GM21717 (cell line): ENCODE data around the gene SNX9.
A peak's percentile ranks its signal among the peaks of the same experiment; 100 is the strongest.
"Not testable (repeated sequence)": the region's sequence is repeated elsewhere in the genome, so short reads cannot be mapped to it uniquely, and the experiment has no call there.

Experiments
- ATAC-seq: cut with Tn5 transposase; IDR thresholded peaks from one replicate; pipeline ENCODE4 v1.9.1; 2021; ENCODE audit warnings: mild to moderate bottlenecking, moderate library complexity; ENCODE audit not compliant: unreplicated experiment

SNX9 gene

DNA sequence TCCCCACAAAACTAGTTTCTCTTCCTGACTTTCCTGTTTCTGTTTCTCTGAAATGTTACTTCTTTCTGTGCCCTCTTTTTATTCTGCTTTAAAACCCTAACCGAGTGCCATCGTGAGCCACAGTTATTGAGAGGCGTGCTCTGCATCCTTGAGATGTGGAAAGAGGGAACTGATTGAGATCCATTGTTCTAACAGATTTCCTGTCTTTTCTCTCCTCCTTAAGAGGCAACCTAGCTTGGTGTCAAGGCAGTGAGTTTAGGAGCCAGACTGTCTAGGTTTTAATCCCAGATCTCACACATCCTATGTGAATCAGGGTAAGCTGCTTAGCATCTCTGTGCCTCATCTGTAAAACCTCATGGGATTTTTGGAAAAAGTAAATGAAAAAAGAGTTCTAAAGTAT lies 57.5 kb downstream of the SNX9 start:
- no peak for ATAC-seq

DNA sequence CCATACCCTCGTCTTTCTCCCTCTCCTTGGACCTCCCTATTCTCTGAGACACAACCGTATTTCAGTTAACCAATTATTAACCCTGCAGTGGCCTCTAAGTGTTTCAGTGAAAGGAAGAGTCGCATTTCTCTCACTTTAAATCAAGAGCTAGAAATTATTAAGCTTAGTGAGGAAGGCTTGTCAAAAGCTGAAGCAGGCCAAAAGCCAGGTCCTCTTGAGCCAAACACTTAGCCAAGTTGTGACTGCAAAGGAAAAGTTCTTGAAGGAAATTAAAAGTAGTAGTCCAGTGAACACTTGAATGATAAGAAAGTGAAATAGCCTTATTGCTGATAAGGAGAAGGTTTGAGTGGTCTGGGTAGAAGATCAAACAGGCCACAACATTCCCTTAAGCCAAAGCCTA lies 58.3 kb downstream of the SNX9 start:
- ATAC-seq, result no peak

DNA sequence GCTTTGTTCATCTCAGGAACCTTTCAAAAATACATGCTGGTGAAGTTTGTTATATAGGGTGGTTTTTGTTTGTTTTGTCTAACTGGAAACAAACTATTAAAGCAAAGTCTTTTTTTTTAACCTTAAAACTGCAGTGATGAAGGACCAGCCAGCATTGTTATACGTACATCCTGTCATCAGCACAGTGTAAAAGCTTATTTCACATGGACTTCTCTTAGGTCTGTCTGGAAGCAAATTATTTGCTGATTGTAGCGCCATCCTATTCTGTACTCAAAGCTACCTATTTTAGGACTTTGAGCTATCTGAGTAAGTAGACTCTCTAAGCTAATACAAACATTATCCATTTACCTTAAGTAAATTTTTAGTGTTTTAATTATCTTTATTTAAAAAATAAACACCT lies 61.7 kb downstream of the SNX9 start:
- ATAC-seq, result no peak

DNA sequence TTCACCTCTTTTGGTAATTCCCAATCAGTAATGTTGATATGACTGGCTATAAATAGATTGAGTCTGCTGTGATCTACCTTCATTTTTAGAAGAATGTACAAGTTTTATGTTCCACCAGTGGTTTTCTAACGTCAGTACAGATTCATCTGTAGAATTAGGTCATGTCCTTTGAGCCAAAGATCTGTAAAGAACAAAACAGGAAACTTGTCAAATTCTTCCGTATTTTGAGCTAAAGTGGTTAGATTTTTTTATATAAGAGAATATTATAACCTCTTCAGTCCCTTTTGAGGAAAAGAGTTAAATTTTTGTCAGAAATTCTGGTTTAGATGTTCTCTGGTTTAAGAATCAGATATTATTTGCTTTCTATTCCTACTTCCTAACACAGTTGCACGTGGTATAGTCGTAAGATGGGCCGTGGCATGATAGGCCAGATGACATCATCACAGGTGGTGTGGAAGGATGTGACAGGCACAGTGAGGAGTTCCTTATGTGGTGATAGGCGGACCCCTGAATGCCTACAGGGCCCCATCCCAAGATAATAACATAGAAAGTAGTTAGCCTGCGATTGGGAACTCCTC lies 62.3 kb downstream of the SNX9 start:
- no peak for ATAC-seq

DNA sequence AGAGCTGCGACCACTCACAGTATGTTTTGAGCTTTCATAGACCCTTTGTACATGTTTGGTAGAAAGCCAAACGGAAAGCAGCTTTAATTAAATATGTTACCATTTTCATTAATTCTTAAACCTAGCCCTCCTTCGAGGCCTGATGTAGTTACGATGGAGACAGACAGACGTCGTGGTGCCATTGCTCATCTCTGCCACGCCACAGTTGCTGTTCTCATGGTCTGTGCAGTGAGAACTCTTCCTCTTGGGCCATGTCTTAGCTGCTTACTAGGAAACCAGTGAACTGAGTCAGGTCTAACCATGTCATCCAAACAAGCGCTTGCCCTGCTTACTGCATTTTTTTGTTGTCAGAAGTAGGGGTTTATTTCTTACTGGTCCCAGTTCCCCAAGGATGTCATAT lies 62.8 kb downstream of the SNX9 start:
- ATAC-seq, result no peak

DNA sequence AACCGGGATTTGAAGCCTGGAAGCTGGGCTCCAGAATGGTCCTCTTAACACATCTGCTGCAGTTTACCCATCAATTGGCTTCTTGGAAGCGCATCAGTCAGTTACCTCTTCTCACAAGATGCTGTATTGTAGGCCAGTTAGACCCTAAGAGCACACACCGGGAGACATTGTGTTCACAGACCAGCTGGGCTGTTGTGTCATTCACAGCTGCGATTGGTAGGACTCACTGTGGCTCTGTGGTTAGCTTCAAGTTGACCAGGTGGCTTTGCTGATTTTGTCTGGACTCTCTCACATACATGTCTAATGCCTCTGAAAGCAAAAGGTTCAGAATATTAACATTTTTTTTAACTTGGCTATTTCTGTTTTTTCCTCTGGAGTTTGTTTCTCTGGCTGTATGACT lies 64.8 kb downstream of the SNX9 start:
- no peak for ATAC-seq

DNA sequence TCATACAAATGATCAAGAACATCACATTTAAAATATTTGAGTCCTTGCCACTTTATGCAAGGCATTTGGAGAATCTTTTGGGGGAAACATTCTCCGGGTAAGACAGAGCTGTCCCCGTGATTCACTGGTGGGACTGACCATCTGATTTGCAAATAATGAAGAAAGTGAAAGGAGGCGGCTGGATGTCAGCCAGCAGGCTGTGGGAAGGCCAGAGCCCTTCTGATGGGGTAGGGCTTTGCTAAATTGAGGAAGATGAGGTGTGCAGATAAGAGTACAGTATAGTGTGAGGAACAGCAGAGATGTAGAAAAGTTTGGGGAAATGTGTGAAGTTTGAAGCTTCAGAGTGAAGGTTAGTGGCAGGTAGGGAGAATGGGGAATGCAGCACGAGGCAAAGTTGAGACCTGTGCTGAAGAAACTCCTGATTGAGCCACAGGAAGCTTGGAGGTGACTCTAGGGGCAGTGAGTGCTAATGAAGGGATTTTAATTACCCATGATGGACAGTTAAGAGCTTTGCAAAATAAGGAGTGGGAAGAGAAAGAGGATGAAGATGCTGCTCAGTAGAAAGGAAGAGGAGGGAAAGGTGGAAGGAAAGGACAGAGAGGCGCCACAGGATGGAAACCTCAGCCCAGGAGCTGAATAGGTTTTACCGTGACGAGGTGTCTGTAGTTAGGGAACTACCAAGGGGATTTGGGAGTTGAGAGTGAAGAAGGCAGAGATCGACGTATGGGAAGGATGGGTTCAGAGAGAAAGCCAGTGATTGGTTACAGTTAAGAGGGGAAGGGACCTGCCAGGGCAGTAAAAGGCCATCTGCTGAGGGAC lies 68.7 kb downstream of the SNX9 start:
- ATAC-seq, result no peak

DNA sequence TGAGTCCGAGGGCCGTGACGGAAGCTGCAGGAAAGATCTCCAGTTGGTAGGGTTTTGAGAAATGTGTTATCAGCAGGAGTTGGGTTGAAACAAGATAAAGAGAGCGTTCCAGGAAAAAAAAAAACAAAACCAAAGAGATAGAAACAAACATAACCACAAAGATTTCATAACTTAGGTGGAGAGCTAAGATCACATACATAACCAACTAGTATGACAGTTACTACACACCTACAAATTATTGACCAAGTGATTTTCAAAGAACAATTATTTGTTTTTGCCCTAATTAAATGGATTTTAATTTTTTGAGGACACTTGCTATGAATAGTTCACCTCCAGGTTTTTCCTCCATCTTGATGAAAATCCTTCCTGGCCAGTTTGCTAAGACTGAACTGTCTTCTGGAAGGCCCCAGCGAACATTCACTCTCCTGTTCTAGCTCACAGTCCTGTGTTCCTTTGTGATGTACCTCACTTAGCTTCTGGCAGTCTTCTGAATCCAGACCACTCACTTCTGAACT lies 69.4 kb downstream of the SNX9 start:
- no peak for ATAC-seq

DNA sequence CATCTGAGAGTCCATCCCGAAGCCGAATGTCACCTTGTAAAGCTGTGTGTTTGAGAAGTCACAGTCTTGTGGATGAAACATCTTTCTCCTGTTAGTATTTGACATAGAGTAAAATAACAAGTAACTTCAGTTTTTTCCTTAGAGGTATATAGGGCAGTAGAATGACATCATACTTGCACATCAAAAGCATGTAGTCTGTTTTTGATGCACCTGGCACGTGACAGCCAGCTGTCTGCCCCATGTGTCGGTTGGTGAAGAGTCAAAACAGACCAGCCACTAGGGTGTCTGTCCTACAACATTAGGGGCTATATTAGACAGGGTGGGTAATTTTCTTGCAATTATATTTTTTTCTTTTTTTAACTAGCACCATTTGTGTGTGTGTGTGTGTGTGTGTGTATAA lies 70.2 kb downstream of the SNX9 start:
- no peak for ATAC-seq

DNA sequence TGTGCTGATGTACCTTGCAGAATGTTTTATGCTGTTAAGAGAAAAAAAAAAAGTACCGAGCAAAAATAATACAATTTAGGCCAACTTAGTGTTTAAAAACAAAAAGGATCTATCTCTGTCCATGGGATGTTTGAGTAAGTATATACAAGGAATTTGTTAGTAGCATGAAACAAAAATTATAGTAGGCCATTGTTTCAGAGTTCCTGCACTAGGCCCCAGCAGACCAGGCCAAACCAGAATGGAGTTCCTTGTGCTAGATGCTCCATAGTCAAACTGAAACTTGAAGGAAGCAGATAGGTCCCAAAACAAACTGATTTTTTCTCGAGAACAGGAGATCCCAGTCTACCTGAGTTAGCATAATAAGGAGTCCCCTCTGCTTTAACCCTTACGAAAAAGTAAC lies 72.5 kb downstream of the SNX9 start:
- ATAC-seq, result no peak

DNA sequence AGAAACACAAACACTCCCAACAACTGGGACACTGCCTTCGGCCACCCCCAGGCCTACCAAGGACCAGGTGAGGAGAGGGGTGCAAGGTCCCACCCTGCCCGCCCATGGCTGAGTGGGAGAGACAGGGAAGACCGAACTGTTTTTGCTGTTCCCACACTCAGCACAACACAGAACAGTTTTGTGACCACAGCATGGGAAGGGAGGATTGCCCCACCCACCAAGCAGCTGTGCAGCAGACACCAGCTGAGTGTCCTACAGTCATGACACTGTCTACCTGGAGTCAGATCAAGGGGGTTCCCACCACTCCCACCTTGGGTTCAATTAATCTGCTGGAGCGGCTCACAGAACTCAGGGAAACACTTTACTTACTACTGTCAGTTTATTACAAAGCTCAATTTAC lies 73.9 kb downstream of the SNX9 start:
- no peak for ATAC-seq

DNA sequence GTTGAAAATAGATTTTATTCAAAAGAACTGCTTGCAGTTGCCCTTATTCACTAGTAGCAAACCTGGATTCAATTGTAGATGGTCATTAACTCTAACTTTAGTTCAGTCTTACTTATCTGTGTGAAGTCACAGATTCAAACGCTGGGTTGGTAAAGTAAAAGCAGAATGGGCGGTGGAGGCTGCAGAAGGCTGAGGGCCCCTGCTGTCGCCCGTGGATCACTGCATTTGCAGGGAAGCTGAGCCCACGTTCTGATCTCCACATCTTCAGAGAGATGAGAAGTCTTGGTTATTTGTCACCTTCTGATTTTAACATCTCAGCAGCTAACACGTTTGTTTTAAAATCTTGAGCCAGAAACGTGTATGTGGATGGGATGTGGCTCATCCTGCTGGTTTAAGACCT lies 75.1 kb downstream of the SNX9 start:
- no peak for ATAC-seq

DNA sequence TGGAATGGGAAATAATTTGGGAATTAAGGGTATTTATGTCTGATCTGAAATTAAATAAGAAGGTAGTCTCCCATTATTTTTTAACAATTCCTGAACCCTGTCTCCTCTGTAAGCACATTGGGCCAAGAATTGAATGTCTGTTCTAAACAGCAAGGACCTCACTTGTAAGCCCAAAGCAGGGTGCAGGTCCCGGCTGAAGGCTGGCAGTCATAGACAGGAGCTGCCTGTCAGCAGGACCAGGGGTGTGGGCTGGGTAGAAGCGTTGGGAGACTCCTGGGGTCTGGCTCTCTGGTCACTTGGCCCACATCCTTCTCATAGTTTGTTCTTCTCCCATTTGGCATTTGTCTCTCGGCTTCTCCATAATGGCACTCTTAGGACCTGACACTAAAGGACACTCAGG lies 75.6 kb downstream of the SNX9 start:
- ATAC-seq, result no peak

DNA sequence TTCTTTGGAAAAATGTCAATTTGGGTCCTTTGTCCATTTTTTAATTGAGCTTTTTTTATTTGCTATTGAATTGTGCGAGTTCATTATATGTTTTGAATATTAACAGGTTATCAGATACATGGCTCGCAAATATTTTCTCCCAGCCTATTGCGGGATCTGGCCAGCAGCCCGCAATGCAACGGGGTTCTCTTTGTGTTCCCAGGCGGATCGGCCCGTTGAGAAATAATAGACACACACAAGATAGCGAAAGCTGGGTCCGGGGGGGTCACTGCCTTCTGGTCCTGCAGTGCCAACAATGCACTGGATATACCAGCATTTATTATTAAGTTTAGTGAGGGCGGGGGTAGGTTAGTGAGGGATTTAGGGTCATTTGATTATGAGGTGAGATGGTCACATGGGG lies 77.2 kb downstream of the SNX9 start:
- not testable (repeated sequence) for ATAC-seq

DNA sequence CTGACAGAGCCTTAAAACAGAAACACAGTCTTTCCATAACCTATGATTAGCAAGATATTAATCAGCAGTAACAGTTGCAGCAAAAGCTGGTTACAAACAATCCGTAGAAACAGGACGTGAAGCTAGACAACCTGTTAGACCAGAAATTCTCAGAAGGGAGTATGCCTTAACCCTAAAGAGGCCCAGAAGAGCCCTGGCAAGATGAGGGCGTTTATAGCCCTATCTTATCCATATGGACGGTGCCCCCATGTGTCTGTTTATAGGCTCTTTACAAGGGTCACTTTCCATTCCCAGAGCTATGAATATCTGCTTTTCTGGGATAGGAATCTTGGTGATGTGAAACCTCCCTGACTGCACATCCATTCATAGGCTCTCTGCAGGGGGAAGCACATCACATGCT lies 77.7 kb downstream of the SNX9 start:
- not testable (repeated sequence) for ATAC-seq

DNA sequence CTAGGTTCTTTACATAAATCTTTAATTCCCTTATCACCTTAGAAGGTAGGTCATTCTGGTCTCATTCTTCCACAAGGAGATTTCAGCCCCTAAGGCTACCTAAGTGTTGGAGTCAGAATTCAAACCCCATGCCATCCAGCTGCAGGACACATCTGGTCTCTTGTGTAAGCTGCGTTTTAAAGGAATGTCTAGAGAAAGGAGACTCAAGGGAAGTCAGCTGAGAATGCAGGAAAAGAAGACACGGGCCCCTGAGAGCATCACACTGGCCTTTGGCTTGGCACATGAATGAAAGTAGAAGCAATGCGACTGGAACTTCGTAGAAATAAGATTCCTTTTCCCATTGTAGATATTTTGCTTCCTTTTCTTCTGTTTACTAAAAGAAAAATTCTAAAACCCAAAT lies 82.0 kb downstream of the SNX9 start:
- ATAC-seq, result no peak

DNA sequence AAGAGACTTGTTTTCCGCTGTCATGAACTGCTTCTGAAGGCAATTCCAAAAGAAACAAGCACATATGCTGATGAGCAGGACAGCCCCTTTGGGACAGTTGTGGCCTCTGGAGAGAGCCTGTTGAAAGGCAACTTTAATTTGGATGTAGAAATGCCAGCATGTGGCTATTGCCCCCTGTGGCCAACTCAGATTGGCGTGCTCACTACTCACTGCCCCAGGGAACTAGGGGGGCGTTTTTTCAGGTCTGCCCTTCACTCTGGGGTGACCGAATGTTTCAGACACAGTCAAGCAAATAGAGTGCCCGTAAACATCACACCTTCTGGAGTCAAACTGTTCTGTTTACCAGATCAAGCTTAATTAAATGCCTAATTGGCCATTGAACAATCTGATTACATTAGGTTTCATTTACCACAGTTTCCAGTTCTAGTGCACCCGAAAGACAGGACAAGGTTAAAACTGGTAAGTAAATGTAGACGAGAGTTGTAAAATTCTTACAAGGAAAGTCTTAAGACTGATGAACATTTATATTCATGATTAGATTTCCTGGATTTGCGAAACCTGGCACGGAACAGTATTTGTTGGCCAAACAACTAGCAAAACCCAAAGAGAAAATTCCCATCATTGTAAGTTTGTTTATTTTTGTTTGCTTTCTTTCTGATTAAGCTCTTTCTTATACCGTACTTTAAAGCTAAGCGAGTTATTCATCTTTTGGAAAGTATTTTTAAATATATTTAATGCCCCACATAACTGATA lies 82.7 kb downstream of the SNX9 start:
- ATAC-seq, result no peak

DNA sequence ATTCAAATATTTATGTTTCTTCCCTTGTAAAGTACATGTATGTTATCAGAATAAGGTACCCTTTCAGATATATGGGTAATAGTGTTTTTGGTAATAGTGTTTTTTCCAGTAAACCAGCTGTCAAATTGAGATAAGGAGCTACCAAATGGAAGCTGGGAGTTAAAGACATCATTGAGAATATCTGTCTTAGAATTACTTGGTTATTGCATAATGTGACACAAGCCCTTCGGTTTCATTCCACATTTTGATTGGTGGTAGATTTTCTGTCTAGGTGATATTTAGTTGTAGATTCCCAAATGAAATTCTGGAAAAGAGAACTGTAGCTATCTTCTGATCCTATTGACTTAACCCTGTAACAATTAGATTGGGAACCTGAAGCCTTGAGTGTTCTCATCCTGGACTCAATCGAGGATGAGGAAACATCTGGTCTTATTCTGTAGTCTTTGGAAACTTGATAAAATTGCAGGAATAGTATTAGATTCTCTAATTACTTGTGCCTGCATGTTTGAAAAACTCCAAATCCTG lies 83.6 kb downstream of the SNX9 start:
- no peak for ATAC-seq

DNA sequence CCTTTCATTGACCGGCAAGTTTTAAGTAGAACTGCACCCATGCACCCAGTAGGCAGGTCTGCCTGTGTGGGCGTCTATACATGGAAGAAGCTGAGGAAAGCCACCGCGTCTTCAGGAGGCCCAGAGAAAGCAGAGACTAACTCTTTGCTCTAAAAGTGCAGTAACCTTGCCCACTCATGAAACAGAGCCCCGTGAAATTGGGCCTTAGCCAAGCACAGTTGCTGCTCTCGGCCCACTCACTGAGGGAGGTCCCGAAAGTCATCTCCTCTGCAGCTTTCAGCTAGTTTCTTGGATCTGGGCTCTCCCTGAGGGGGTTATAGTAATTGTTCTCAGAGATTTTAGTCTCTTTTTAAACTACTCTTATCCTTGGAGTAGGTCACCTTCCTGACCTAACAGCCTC lies 84.6 kb downstream of the SNX9 start:
- no peak for ATAC-seq

DNA sequence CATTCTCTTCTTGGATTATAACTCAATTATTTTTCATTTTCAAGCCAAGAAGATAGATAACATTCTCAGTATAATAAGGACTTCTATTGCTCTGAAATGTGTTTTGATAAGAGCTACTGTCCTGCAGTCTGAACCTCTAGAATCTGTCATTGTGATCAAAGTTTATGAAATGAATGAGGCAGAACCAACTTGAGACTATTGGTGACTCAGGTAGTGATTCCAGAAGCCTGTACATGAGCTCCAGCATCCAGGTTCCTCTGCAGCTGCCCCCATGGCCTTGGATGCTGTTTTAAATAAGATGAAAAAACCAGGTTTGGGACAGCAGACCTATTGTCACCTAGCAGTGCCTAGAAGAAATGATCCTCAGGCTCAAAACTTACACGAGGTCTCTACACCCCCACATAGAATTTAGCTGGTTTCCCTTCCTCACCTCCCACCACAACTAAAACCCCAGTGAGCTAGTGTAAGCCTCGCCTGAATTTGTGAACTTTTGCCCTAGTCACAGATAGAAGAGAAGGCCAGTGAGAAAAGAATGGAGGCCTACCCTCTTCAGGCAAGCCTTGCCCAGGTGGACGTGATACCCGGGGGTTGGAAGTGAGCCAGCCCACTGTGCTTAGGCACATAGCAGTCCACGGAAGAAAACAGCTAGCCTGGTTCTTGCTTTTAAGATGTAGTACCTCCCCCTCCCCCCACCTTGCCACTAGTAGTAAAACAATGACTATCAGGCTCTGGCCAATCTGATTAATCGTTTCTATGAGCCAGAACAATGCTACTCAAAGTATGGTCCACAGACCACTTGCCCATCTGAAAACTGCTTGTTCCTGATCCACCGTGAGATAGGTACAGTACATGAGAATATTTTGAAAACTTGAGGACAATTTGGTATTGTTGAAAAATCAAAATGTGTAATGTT lies 85.6 kb downstream of the SNX9 start:
- peak; percentile 54 for ATAC-seq

DNA sequence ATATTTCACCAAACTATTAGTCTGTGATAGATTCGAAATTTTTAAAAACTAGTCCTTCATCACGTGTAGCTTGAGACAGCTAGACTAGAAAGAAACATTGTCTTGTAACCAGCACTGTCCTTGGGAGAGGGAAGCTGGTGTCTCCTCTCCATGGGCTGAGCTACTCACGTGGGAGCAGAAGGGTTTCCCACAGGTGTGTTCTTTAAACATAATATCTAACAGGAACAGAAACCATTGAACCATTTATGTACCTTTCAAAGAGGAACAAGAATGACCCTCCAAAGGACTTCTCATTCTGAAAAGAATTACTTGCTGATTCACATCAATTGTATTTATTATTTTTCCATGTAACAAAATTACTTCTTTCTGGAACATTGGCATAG lies 86.2 kb downstream of the SNX9 start:
- ATAC-seq, result peak; percentile 64
